ENCODE results near the gene ISCA1. TPM values are rescaled to one million over a fixed set of nuclear protein-coding genes. Genes with fewer than 3 reads are reported as not detected.

The ISCA1 gene
- total RNA-seq, 6 experiments from 2014 or later: 15.6 to 37.2 (median 26.7) TPM

DNA sequence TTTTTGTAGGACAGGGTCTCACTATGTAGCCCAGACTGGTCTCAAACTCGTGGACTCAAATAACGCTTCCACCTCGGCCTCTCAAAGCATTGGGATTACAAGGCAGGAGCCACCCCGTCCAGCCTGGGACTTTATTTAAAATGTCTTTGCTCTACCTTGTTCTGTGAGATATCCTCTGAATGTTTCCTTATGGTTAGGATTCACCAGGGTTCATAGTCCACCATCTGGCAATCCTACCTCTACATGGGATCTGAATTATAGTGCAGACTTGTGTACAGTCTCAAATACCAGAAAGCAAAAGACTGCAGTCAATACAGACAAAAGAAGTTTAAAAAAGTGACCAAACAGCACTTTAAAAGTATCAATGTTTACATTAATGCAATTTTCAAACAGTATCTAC, 10.1 kb downstream of the ISCA1 start:
- DNase-seq (no peak), ATAC-seq (no peak)
- intact Hi-C loops (cut with DNase I): no loop called here
- H3K27me3 ChIP-seq: no peaks in the 10 kb centered on the region
- TF ChIP-seq, protein P1, sequence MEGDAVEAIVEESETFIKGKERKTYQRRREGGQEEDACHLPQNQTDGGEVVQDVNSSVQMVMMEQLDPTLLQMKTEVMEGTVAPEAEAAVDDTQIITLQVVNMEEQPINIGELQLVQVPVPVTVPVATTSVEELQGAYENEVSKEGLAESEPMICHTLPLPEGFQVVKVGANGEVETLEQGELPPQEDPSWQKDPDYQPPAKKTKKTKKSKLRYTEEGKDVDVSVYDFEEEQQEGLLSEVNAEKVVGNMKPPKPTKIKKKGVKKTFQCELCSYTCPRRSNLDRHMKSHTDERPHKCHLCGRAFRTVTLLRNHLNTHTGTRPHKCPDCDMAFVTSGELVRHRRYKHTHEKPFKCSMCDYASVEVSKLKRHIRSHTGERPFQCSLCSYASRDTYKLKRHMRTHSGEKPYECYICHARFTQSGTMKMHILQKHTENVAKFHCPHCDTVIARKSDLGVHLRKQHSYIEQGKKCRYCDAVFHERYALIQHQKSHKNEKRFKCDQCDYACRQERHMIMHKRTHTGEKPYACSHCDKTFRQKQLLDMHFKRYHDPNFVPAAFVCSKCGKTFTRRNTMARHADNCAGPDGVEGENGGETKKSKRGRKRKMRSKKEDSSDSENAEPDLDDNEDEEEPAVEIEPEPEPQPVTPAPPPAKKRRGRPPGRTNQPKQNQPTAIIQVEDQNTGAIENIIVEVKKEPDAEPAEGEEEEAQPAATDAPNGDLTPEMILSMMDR (IDR thresholded peaks at IDR 0.05): no peak
- 95% methylated on average over 4 of the region's 4 CpGs for WGBS (ENCODE audit: insufficient coverage, low coverage, low lambda C conversion rate, missing lambda C conversion rate)
- H3K4me1 ChIP-seq: peaks cover 0 to 13% (median 0%) of the 10 kb centered on the region in 4 donors
- no peaks in the 10 kb centered on the region for H3K9me3 ChIP-seq
- H3K36me3 ChIP-seq: peaks cover 0 to 32% (median 12%) of the 10 kb centered on the region in 4 donors
- H3K4me3 ChIP-seq: no peak overlapping the region
- no peak overlapping the region for H3K27ac ChIP-seq

DNA sequence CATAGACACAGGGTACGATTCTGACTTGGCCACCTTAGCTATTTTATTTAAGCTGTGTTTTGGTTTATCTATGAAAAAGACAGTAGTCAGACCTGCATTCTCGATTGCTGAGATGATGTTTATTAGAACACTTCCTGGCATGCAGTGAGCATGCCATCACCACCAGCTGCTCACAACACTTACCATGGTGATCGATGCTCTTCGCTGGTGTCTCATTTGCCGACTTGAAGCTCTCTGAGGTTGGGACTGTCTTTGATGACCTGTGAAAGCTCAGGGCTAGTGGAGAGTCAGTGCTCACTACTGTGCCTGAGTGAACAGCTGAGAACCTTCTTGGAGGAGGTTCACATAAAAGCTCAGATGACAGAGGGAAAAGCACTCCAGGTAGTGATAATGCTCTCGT, 18.5 kb downstream of the ISCA1 start:
- TF ChIP-seq POLR2A (IDR thresholded peaks at IDR 0.05): no peak
- TF ChIP-seq, protein P1 (IDR thresholded peaks at IDR 0.05): no peak
- Histone ChIP-seq H3K27ac (no peak overlapping the region), H3K9me3 (no peaks in the 10 kb centered on the region), H3K27me3 (no peaks in the 10 kb centered on the region), H3K4me3 (no peak overlapping the region), H3K4me1 (no peaks in the 10 kb centered on the region), H3K36me3 (peaks cover 0 to 36% (median 3%) of the 10 kb centered on the region in 4 donors)
- WGBS (ENCODE audit: insufficient coverage, low coverage, low lambda C conversion rate, missing lambda C conversion rate): 94% methylated on average over 6 of the region's 6 CpGs
- intact Hi-C loops (cut with DNase I): no loop called here
- ATAC-seq (no peak), DNase-seq (no peak)

DNA sequence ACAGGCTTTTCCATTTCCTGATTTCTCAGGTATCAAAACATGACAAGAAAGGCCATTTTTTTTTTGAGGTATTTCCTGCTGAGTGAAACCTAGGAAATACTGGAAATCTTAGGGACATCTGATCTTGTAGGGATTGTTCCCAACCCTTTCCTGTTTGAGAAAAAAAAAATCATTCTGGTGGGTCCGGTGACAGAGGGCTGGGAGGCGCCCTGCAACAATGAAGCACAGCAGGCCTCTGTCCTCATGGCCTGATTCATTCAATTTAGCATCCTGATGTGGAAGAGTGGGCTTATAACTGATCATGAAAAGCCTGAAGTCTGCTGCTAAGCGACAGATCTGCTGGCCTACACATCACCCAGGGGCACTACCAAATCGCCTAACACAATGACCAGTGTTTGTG, 19.8 kb downstream of the ISCA1 start:
- intact Hi-C loops (cut with DNase I): no loop called here
- no peak for DNase-seq
- Histone ChIP-seq H3K9me3 (no peaks in the 10 kb centered on the region), H3K27ac (no peak overlapping the region), H3K36me3 (peaks cover 0 to 31% (median 3%) of the 10 kb centered on the region in 4 donors), H3K4me1 (no peaks in the 10 kb centered on the region), H3K27me3 (no peaks in the 10 kb centered on the region), H3K4me3 (no peak overlapping the region)
- 76% methylated on average over 4 of the region's 4 CpGs for WGBS (ENCODE audit: insufficient coverage, low coverage, low lambda C conversion rate, missing lambda C conversion rate)
- peak in 1 of 4 donors; percentile 41 for ATAC-seq
- TF ChIP-seq, protein P1 (IDR thresholded peaks at IDR 0.05): no peak
- TF ChIP-seq POLR2A (IDR thresholded peaks at IDR 0.05): no peak

DNA sequence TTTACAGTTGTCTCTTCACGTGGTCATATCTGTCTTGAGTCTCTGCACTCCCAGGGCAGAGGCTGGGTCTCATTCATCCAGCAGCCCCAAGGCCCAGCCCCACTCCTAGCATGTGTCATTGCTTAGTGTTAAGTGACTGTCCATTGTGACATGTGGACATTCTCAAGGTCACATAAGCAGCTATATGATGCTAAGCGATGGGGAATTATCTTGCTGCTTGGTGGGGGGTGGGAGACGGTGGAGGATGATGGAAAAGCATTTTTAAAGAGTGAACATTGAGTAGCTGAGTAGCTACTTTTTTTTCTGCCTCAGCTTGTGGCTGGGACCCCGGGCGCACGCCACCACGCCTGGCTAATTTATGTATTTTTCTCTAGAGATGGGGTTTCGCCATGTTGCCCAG, 22.8 kb downstream of the ISCA1 start, which contains the start of gene C9orf153:
Gene C9orf153, minus strand, starts transcription at position 101 of the 400 bp plus-strand sequence. CDS start 30,054 bp downstream, outside the sequence.
- no peak for ATAC-seq
- DNase-seq: no peak
- TF ChIP-seq POLR2A (IDR thresholded peaks at IDR 0.05): no peak
- TF ChIP-seq, protein P1 (IDR thresholded peaks at IDR 0.05): no peak
- WGBS (ENCODE audit: insufficient coverage, low coverage, low lambda C conversion rate, missing lambda C conversion rate): 92% methylated on average over 4 of the region's 8 CpGs
- intact Hi-C loops (cut with DNase I): no loop called here
- peaks cover 0 to 19% (median 3%) of the 10 kb centered on the region in 4 donors for H3K36me3 ChIP-seq
- H3K27me3 ChIP-seq: no peaks in the 10 kb centered on the region
- no peaks in the 10 kb centered on the region for H3K9me3 ChIP-seq
- no peak within 1 kb of the TSS for H3K27ac ChIP-seq
- H3K4me1 ChIP-seq: no peaks in the 10 kb centered on the region
- H3K4me3 ChIP-seq: no peak within 1 kb of the TSS

DNA sequence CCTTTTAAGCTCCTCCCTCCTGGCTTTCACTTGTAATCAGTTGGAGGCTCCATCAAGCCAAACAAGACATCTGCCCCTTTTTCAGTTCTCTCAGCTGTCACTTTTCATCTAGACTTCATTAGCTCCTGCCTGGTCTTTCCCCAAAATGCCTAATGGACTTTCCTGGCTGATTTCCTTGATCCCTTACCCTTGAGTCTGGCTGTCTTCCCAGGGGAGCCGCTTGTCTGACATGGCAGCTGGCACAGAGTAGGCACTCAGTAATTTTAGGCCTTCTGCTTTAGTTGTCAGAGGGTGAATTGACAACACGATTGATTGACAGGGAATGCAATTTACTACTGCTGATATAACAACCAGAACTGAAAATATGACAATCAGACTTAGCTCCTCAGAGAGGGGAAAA, 24.9 kb downstream of the ISCA1 start:
- H3K27ac ChIP-seq: no peak overlapping the region
- ATAC-seq (no peak), DNase-seq (no peak)
- intact Hi-C loops (cut with DNase I): no loop called here
- H3K27me3 ChIP-seq: no peaks in the 10 kb centered on the region
- H3K36me3 ChIP-seq: no peaks in the 10 kb centered on the region
- TF ChIP-seq POLR2A (IDR thresholded peaks at IDR 0.05): no peak
- TF ChIP-seq, protein P1 (IDR thresholded peaks at IDR 0.05): no peak
- no peaks in the 10 kb centered on the region for H3K9me3 ChIP-seq
- no peak overlapping the region for H3K4me3 ChIP-seq
- no peaks in the 10 kb centered on the region for H3K4me1 ChIP-seq
- WGBS (ENCODE audit: insufficient coverage, low coverage, low lambda C conversion rate, missing lambda C conversion rate): 61% methylated on average over 2 of the region's 2 CpGs

All from right lobe of liver (tissue), 6 donors.